Hypothalamus (tissue), 51 donors: ENCODE data around the gene CTIF.

Experiments
- DNase-seq, 51 donors: peaks; one replicate each; lab custom pipeline; 2025; lab: John Stamatoyannopoulos, UW

CTIF gene

GRCh38 chr18:48736321-48737260, 197.8 kb downstream of the CTIF start:
- peak in 1 of 51 donors; percentile 16 for DNase-seq

- no peak for DNase-seq
Measured at GRCh38 chr18:48739266-48740067, 200.6 kb downstream of the CTIF start.

- DNase-seq: no peak
Measured at GRCh38 chr18:48740068-48740440, 201.2 kb downstream of the CTIF start.

GRCh38 chr18:48740851-48741485, 202.1 kb downstream of the CTIF start:
- no peak for DNase-seq

- no peak for DNase-seq
Measured at GRCh38 chr18:48741866-48742265, 203.0 kb downstream of the CTIF start.

GRCh38 chr18:48742304-48742703, 203.5 kb downstream of the CTIF start:
- no peak for DNase-seq

- DNase-seq: peak in 21 of 51 donors; percentile 9 to 57 (median 34)
Measured at GRCh38 chr18:48742706-48743475, 204.1 kb downstream of the CTIF start.

- no peak for DNase-seq
Measured at GRCh38 chr18:48743886-48744285, 205.1 kb downstream of the CTIF start.

GRCh38 chr18:48745293-48745692, 206.5 kb downstream of the CTIF start:
- DNase-seq: no peak

GRCh38 chr18:48749768-48750167, 210.9 kb downstream of the CTIF start:
- DNase-seq: no peak

- no peak for DNase-seq
Measured at GRCh38 chr18:48750485-48751175, 211.8 kb downstream of the CTIF start.

GRCh38 chr18:48751727-48752468, 213.1 kb downstream of the CTIF start:
- DNase-seq: peak in 18 of 51 donors; percentile 11 to 54 (median 34)

GRCh38 chr18:48752478-48752877, 213.6 kb downstream of the CTIF start:
- no peak for DNase-seq

- DNase-seq: no peak
Measured at GRCh38 chr18:48752928-48753327, 214.1 kb downstream of the CTIF start.

GRCh38 chr18:48753691-48754090, 214.9 kb downstream of the CTIF start:
- peak in 1 of 51 donors; percentile 42 for DNase-seq

GRCh38 chr18:48754559-48754958, 215.7 kb downstream of the CTIF start:
- DNase-seq: no peak

GRCh38 chr18:48754993-48755473, 216.2 kb downstream of the CTIF start:
- no peak for DNase-seq

GRCh38 chr18:48756511-48757226, 217.8 kb downstream of the CTIF start:
- DNase-seq: no peak
